K562 (cell line): Measurements from ENCODE around the gene MAPRE2.

ENCODE experiments used
- ETV5 ChIP-seq: sonication (generic); formaldehyde crosslinking; IDR thresholded peaks from 2 replicates; pipeline ENCODE4 v1.4.0; 2020; ENCODE audit warnings: low read depth, mild to moderate bottlenecking, missing genetic modification reagents
- EZH2 ChIP-seq: IDR thresholded peaks from 2 replicates; pipeline ENCODE4 v1.6.1; 2012; ENCODE audit warnings: low read depth, mild to moderate bottlenecking, inconsistent platforms, low read length, borderline replicate concordance
- RCOR1 ChIP-seq, 2 experiments: IDR thresholded peaks; 2 replicates each; pipeline ENCODE4 v1.6.1; 2012; ENCODE audit warnings: low read depth in 2 of 2, low read length in 2 of 2, borderline replicate concordance in 1 of 2, improper control_type of control experiment in 1 of 2
- SETDB1 ChIP-seq: IDR thresholded peaks from one replicate; pipeline ENCODE4 v1.6.1; 2012; ENCODE audit warnings: low read length, control low read depth, inconsistent platforms
- TBP ChIP-seq: optimal IDR thresholded peaks from 2 replicates; pipeline ENCODE3; 2011; ENCODE audit warnings: low read depth, low read length, improper control_type of control experiment
- TGIF2 ChIP-seq: sonication (generic); formaldehyde crosslinking; IDR thresholded peaks from 2 replicates; pipeline ENCODE4 v1.8.1; 2022; ENCODE audit warnings: mild to moderate bottlenecking, missing genetic modification reagents, moderate library complexity
- TF ChIP-seq, protein P1 (sequence below): fragments of 250-450 bp; sonication (Bioruptor Pico); IDR thresholded peaks from 2 replicates; pipeline ENCODE4 v1.4.0; 2020

DNA sequence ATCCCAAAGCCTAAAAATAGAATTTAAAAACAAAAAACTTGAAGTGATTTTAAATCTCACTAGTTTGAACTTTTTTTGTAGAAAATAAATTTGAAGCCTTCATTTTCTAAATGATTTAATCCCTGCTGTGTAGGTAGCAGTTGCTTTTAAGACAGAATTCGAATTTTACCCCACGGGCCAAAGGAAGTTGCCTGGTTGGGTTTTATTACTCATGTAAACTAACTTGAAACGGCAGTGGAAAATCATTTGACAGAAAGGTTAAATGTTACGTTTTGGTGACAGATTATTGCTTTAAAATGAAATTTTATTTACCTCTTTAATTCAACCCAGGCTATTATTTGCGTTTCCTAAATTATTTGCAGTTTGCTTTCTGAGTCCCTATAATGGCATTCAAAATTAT is 2.0 kb downstream of the MAPRE2 start:
- TF ChIP-seq TBP (no peak), TGIF2 (CRISPR knock-in tag) (no peak), SETDB1 (no peak), ETV5 (no peak), EZH2 (no peak), RCOR1 (IDR thresholded peaks at IDR 0.05; ENCODE audit: borderline replicate concordance in 1 of 2, low read depth in 2 of 2, low read length in 2 of 2) (no peak)
- TF ChIP-seq, protein P1, sequence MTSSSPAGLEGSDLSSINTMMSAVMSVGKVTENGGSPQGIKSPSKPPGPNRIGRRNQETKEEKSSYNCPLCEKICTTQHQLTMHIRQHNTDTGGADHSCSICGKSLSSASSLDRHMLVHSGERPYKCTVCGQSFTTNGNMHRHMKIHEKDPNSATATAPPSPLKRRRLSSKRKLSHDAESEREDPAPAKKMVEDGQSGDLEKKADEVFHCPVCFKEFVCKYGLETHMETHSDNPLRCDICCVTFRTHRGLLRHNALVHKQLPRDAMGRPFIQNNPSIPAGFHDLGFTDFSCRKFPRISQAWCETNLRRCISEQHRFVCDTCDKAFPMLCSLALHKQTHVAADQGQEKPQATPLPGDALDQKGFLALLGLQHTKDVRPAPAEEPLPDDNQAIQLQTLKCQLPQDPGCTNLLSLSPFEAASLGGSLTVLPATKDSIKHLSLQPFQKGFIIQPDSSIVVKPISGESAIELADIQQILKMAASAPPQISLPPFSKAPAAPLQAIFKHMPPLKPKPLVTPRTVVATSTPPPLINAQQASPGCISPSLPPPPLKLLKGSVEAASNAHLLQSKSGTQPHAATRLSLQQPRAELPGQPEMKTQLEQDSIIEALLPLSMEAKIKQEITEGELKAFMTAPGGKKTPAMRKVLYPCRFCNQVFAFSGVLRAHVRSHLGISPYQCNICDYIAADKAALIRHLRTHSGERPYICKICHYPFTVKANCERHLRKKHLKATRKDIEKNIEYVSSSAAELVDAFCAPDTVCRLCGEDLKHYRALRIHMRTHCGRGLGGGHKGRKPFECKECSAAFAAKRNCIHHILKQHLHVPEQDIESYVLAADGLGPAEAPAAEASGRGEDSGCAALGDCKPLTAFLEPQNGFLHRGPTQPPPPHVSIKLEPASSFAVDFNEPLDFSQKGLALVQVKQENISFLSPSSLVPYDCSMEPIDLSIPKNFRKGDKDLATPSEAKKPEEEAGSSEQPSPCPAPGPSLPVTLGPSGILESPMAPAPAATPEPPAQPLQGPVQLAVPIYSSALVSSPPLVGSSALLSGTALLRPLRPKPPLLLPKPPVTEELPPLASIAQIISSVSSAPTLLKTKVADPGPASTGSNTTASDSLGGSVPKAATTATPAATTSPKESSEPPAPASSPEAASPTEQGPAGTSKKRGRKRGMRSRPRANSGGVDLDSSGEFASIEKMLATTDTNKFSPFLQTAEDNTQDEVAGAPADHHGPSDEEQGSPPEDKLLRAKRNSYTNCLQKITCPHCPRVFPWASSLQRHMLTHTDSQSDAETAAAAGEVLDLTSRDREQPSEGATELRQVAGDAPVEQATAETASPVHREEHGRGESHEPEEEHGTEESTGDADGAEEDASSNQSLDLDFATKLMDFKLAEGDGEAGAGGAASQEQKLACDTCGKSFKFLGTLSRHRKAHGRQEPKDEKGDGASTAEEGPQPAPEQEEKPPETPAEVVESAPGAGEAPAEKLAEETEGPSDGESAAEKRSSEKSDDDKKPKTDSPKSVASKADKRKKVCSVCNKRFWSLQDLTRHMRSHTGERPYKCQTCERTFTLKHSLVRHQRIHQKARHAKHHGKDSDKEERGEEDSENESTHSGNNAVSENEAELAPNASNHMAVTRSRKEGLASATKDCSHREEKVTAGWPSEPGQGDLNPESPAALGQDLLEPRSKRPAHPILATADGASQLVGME = no peak
